GM21723 (cell line): ENCODE results near the gene S100A12.

Source experiments
- ATAC-seq: cut with Tn5 transposase; IDR thresholded peaks from one replicate; pipeline ENCODE4 v1.9.1; 2021; ENCODE audit warnings: mild to moderate bottlenecking, moderate library complexity; ENCODE audit not compliant: unreplicated experiment

Gene S100A12

GRCh38 chr1:153397051-153397923, 21.9 kb upstream of the S100A12 start:
- no peak for ATAC-seq

- no peak for ATAC-seq
Measured at GRCh38 chr1:153396461-153396860, 21.0 kb upstream of the S100A12 start.

- ATAC-seq: no peak
Measured at GRCh38 chr1:153395776-153396175, 20.4 kb upstream of the S100A12 start.

GRCh38 chr1:153395136-153395685, 19.8 kb upstream of the S100A12 start:
- ATAC-seq: no peak

GRCh38 chr1:153394391-153394790, 19.0 kb upstream of the S100A12 start:
- no peak for ATAC-seq

- ATAC-seq: no peak
Measured at GRCh38 chr1:153393926-153394325, 18.5 kb upstream of the S100A12 start.

- no peak for ATAC-seq
Measured at GRCh38 chr1:153392822-153393221, 17.4 kb upstream of the S100A12 start.

GRCh38 chr1:153392258-153392657, 16.8 kb upstream of the S100A12 start:
- no peak for ATAC-seq

- ATAC-seq: no peak
Measured at GRCh38 chr1:153390938-153391710, 15.7 kb upstream of the S100A12 start, which contains the start of gene S100A8. Gene S100A8, minus strand, starts transcription at chr1:153391073. Its CDS starts 538 bp downstream, at chr1:153390535.

- ATAC-seq: no peak
Measured at GRCh38 chr1:153389973-153390879, 14.8 kb upstream of the S100A12 start.

- ATAC-seq: no peak
Measured at GRCh38 chr1:153389401-153389800, 14.0 kb upstream of the S100A12 start.

GRCh38 chr1:153387785-153388184, 12.4 kb upstream of the S100A12 start:
- no peak for ATAC-seq

- ATAC-seq: no peak
Measured at GRCh38 chr1:153387001-153387400, 11.6 kb upstream of the S100A12 start.

GRCh38 chr1:153386500-153386901, 11.1 kb upstream of the S100A12 start:
- ATAC-seq: no peak

GRCh38 chr1:153384958-153385580, 9.6 kb upstream of the S100A12 start:
- ATAC-seq: no peak

- ATAC-seq: no peak
Measured at GRCh38 chr1:153380711-153381110, 5.3 kb upstream of the S100A12 start.

GRCh38 chr1:153379591-153379990, 4.2 kb upstream of the S100A12 start:
- no peak for ATAC-seq

GRCh38 chr1:153374071-153374470, 1.4 kb downstream of the S100A12 start:
- ATAC-seq: no peak

GRCh38 chr1:153372571-153372970, 2.9 kb downstream of the S100A12 start:
- ATAC-seq: no peak

GRCh38 chr1:153371231-153371630, 4.2 kb downstream of the S100A12 start:
- no peak for ATAC-seq
